GM21528 (cell line): Measurements from ENCODE around the gene DTX3.
A peak's percentile ranks its signal among the peaks of the same experiment; 100 is the strongest.
"Not testable (repeated sequence)": the region's sequence is repeated elsewhere in the genome, so short reads cannot be mapped to it uniquely, and the experiment has no call there.

ENCODE experiments used
- ATAC-seq: cut with Tn5 transposase; IDR thresholded peaks from one replicate; pipeline ENCODE4 v1.9.1; 2021; ENCODE audit warnings: mild to moderate bottlenecking, moderate library complexity; ENCODE audit not compliant: unreplicated experiment, low FRiP score

Gene DTX3

GRCh38 chr12:57630891-57631433, 26.3 kb downstream of the DTX3 start:
- no peak for ATAC-seq

- ATAC-seq = no peak
Measured at GRCh38 chr12:57631566-57632072, 27.0 kb downstream of the DTX3 start.

GRCh38 chr12:57632073-57632957, 27.7 kb downstream of the DTX3 start:
- ATAC-seq = no peak

GRCh38 chr12:57632958-57633840, 28.6 kb downstream of the DTX3 start, which contains the start of gene B4GALNT1:
B4GALNT1 (minus strand) TSS chr12:57633201; CDS start chr12:57632132, 1,069 bp downstream.
- peak; percentile 67 for ATAC-seq

GRCh38 chr12:57636731-57637130, 32.1 kb downstream of the DTX3 start:
- ATAC-seq = not testable (repeated sequence)

- no peak for ATAC-seq
Measured at GRCh38 chr12:57637364-57637763, 32.7 kb downstream of the DTX3 start.

GRCh38 chr12:57638096-57638495, 33.5 kb downstream of the DTX3 start:
- ATAC-seq = no peak

GRCh38 chr12:57640175-57641042, 35.8 kb downstream of the DTX3 start:
- ATAC-seq = no peak

- ATAC-seq = no peak
Measured at GRCh38 chr12:57641699-57642442, 37.2 kb downstream of the DTX3 start.

- not testable (repeated sequence) for ATAC-seq
Measured at GRCh38 chr12:57645990-57646658, 41.5 kb downstream of the DTX3 start.

- ATAC-seq = not testable (repeated sequence)
Measured at GRCh38 chr12:57646659-57647049, 42.0 kb downstream of the DTX3 start.

- no peak for ATAC-seq
Measured at GRCh38 chr12:57654042-57654441, 49.4 kb downstream of the DTX3 start.

GRCh38 chr12:57655541-57656240, 51.1 kb downstream of the DTX3 start:
- ATAC-seq = no peak

- ATAC-seq = not testable (repeated sequence)
Measured at GRCh38 chr12:57656408-57656807, 51.8 kb downstream of the DTX3 start.

- ATAC-seq = no peak
Measured at GRCh38 chr12:57657744-57658143, 53.1 kb downstream of the DTX3 start.

GRCh38 chr12:57658890-57659289, 54.3 kb downstream of the DTX3 start:
- ATAC-seq = no peak
